ENCODE data around the gene BMAL1. TPM values are rescaled to one million over a fixed set of nuclear protein-coding genes. Genes with fewer than 3 reads are reported as not detected.
A peak's percentile ranks its signal among the peaks of the same experiment; 100 is the strongest.

BMAL1 gene
- total RNA-seq (10.1 and 11.2 TPM in 2 replicates), polyA plus RNA-seq (4.6 and 5.8 TPM in 2 replicates), polyA minus RNA-seq (12.2 and 17.0 TPM in 2 replicates), Bru-seq, nascent RNA (percentile 53 among the genes with signal in this experiment), BruChase-seq, experiment 1, labeled RNA remaining after a 6-hour chase (percentile 46 among the genes with signal in this experiment), BruChase-seq, experiment 2, labeled RNA remaining after a 2-hour chase (percentile 48 among the genes with signal in this experiment)
- polyA plus RNA-seq (2011; cell fraction: cytosol; rRNA removed) = 5.2 and 5.3 TPM in 2 replicates
- polyA plus RNA-seq (2011; cell fraction: nucleus; rRNA removed) = 17.7 and 19.8 TPM in 2 replicates
- 5.4 and 7.0 TPM in 2 replicates for polyA plus RNA-seq (2012)
- polyA minus RNA-seq (2011; cell fraction: cytosol; rRNA and poly(A)+ RNA removed) = 10.5 TPM
- polyA minus RNA-seq (2011; cell fraction: nucleus; rRNA and poly(A)+ RNA removed) = 21.0 and 24.2 TPM in 2 replicates
- long read RNA-seq, partial matches to known transcripts = 0 of 14 reads
- long read RNA-seq, other reads (novel, unspliced or antisense) = 11 of 14 reads

DNA sequence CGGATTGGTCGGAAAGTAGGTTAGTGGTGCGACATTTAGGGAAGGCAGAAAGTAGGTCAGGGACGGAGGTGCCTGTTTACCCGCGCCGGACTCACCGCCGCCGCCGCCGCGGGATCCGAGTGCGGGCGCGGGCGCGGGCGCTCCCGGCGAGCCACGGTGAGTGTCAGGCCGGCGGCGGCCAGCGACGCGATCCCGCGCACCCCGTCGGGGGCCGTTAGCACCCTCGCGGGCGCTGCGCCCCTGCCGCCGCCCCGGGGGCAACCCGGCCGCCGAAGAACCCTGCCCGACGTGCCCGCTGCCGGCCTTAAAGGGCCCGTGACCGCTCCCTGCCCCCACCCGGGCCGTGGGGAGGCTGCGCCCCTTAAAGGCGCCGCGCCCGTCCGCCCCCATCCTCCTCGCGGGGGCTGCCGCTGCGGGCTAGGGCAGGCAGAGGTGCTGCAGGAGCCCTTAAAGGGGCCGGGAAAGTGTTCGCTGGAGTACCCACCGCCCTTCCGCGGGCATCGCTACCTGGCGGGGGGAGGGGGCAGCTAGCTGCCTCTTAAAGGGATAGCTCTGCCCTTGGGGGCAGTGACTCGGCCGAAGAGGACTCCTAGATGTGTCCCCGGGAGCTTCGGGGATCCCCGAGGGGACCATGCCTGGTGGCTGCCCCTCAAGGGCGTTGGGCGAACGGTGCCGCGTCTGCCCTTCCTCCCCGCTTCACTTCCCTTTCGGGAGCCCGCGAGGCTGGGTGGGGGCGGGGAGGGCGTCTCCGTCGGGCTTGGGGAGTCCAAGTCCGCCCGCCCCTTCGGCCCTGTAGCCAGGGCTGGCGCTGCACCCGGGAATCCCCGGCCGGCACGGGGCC lies at the start of gene BMAL1:
BMAL1 (plus strand) TSS at position 23 of the 841 bp plus-strand sequence. CDS start 76,519 bp downstream, outside the sequence.
- TF ChIP-seq EZH2 (IDR thresholded peaks at IDR 0.05; ENCODE audit: borderline replicate concordance, low read depth, low read length, severe bottlenecking) (no peak), POLR2AphosphoS5 (IDR thresholded peaks at IDR 0.05; ENCODE audit: insufficient read depth, low read depth, low read length) (peak; percentile 30)
- Histone ChIP-seq H4K20me1 (replicated peaks; ENCODE audit: control insufficient read depth, extremely low read depth, insufficient read depth, low read length) (peaks cover 3% of the 10 kb centered on the region), H3K27ac (ENCODE audit: insufficient read depth, low read depth, low read length) (no peak within 1 kb of the TSS), H3K79me2 (ENCODE audit: control insufficient read depth, insufficient read depth, low read length) (no peaks in the 10 kb centered on the region), H3K4me1 (ENCODE audit: control insufficient read depth, extremely low read depth, insufficient read depth, low read length) (peaks cover 13% of the 10 kb centered on the region), H3K9me3 (replicated peaks; ENCODE audit: control insufficient read depth, insufficient read depth, low read length) (no peaks in the 10 kb centered on the region), H3K9me1 (replicated peaks; ENCODE audit: control insufficient read depth, extremely low read depth, insufficient read depth, low read length) (no peaks in the 10 kb centered on the region), H2AFZ (ENCODE audit: low read depth, low read length) (peak within 1 kb of the TSS; percentile 99), H3K4me2 (ENCODE audit: insufficient read depth, low read length) (peak within 1 kb of the TSS; percentile 92), H3K9ac (replicated peaks; ENCODE audit: extremely low read depth, insufficient read depth, low read length) (peak within 1 kb of the TSS; percentile 60), H3K27me3 (ENCODE audit: control insufficient read depth in 2 of 2, insufficient read depth in 2 of 2, low read length in 2 of 2) (peaks cover 49 to 55% of the 10 kb centered on the region in 2 experiments), H3K4me3 (replicated peaks in 1 of 3; ENCODE audit: insufficient read depth in 1 of 3, low read depth in 1 of 3, low read length in 3 of 3) (peak within 1 kb of the TSS; percentile 60 to 88 (median 81)), H3K36me3 (ENCODE audit: control insufficient read depth in 2 of 2, extremely low read depth in 1 of 2, insufficient read depth in 2 of 2, low read length in 2 of 2) (no peaks in the 10 kb centered on the region)
- DNase-seq (ENCODE audit: low read depth, low spot score) (no peak), FAIRE-seq (no peak)
- BruUV-seq (replicated peaks) = no TSS peak
- intact Hi-C loops (cut with micrococcal nuclease) = loop anchor here (1.0 to 5.0 kb wide), 4 partner anchors 17 to 184 kb away; partner anchors contain the start of gene BTBD10
- ChIA-PET POLR2A (no interaction called here), CTCF (interaction anchor here (1.3 to 2.3 kb wide), 5 partner anchors 21 to 76 kb away, joined by 4 to 9 read pairs (median 7); no protein-coding TSS in a partner anchor)
- dilution Hi-C loops (cut with MboI; ENCODE audit: extremely low pct_ligation_motif_present, low sequenced_read_pairs) = no loop called here

DNA sequence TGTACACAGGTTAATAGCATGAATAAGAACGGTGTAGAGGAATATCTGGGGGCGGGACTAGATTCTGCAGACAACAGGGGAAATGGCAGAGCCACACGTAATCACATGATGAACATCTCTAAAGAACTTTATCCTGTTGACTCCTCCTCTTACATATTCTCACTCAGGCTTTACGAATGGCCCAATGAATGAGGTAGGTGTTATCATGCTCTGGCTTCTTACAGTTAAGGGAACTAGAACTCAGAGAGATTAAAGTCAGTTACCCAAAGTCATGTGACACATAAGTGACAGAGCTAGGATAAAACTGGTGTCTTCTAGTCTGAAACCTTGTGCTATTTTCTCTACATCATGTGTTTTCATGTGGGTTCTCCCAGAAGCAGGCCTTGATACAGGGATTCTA lies 49.0 kb upstream of the BMAL1 start:
- Histone ChIP-seq H3K4me3 (replicated peaks in 1 of 3; ENCODE audit: insufficient read depth in 1 of 3, low read depth in 1 of 3, low read length in 3 of 3) (no peak overlapping the region), H3K27ac (ENCODE audit: insufficient read depth, low read depth, low read length) (no peak overlapping the region), H3K4me1 (ENCODE audit: control insufficient read depth, extremely low read depth, insufficient read depth, low read length) (no peaks in the 10 kb centered on the region), H3K4me2 (ENCODE audit: insufficient read depth, low read length) (no peak overlapping the region), H3K9ac (replicated peaks; ENCODE audit: extremely low read depth, insufficient read depth, low read length) (no peak overlapping the region), H3K27me3 (ENCODE audit: control insufficient read depth in 2 of 2, insufficient read depth in 2 of 2, low read length in 2 of 2) (peaks cover 20 to 27% of the 10 kb centered on the region in 2 experiments), H2AFZ (ENCODE audit: low read depth, low read length) (no peak overlapping the region), H3K9me1 (replicated peaks; ENCODE audit: control insufficient read depth, extremely low read depth, insufficient read depth, low read length) (no peaks in the 10 kb centered on the region), H3K36me3 (ENCODE audit: control insufficient read depth in 2 of 2, extremely low read depth in 1 of 2, insufficient read depth in 2 of 2, low read length in 2 of 2) (no peaks in the 10 kb centered on the region), H4K20me1 (replicated peaks; ENCODE audit: control insufficient read depth, extremely low read depth, insufficient read depth, low read length) (no peaks in the 10 kb centered on the region), H3K79me2 (ENCODE audit: control insufficient read depth, insufficient read depth, low read length) (no peaks in the 10 kb centered on the region), H3K9me3 (replicated peaks; ENCODE audit: control insufficient read depth, insufficient read depth, low read length) (no peaks in the 10 kb centered on the region)
- ChIA-PET CTCF (interaction anchor here (0.9 to 4.3 kb wide), 3 partner anchors 10 to 23 kb away, joined by 3 to 16 read pairs (median 9); no protein-coding TSS in a partner anchor), POLR2A (no interaction called here)
- FAIRE-seq (no peak), DNase-seq (ENCODE audit: low read depth, low spot score) (no peak)
- no TSS peak for BruUV-seq (replicated peaks)
- intact Hi-C loops (cut with micrococcal nuclease) = no loop called here
- dilution Hi-C loops (cut with MboI; ENCODE audit: extremely low pct_ligation_motif_present, low sequenced_read_pairs) = no loop called here
- no peak for TF ChIP-seq FOS (IDR thresholded peaks at IDR 0.05; ENCODE audit: borderline replicate concordance, insufficient read depth, low read length)
- no peak for TF ChIP-seq EZH2 (IDR thresholded peaks at IDR 0.05; ENCODE audit: borderline replicate concordance, low read depth, low read length, severe bottlenecking)
- no peak for TF ChIP-seq JUN (IDR thresholded peaks at IDR 0.05; ENCODE audit: borderline replicate concordance, insufficient read depth, insufficient read length, low read depth)
- no peak for TF ChIP-seq POLR2AphosphoS5 (IDR thresholded peaks at IDR 0.05; ENCODE audit: insufficient read depth, low read depth, low read length)
- TF ChIP-seq GATA2 (IDR thresholded peaks at IDR 0.05; ENCODE audit: insufficient read depth, insufficient read length, low read depth, low read length) = no peak
- TF ChIP-seq, protein P1, sequence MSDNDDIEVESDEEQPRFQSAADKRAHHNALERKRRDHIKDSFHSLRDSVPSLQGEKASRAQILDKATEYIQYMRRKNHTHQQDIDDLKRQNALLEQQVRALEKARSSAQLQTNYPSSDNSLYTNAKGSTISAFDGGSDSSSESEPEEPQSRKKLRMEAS (IDR thresholded peaks at IDR 0.05; ENCODE audit: insufficient read depth, insufficient read length) = no peak
- TF ChIP-seq, protein P2, sequence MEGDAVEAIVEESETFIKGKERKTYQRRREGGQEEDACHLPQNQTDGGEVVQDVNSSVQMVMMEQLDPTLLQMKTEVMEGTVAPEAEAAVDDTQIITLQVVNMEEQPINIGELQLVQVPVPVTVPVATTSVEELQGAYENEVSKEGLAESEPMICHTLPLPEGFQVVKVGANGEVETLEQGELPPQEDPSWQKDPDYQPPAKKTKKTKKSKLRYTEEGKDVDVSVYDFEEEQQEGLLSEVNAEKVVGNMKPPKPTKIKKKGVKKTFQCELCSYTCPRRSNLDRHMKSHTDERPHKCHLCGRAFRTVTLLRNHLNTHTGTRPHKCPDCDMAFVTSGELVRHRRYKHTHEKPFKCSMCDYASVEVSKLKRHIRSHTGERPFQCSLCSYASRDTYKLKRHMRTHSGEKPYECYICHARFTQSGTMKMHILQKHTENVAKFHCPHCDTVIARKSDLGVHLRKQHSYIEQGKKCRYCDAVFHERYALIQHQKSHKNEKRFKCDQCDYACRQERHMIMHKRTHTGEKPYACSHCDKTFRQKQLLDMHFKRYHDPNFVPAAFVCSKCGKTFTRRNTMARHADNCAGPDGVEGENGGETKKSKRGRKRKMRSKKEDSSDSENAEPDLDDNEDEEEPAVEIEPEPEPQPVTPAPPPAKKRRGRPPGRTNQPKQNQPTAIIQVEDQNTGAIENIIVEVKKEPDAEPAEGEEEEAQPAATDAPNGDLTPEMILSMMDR (IDR thresholded peaks at IDR 0.05; ENCODE audit: extremely low read depth in 1 of 2, insufficient read depth in 1 of 2, low read depth in 1 of 2, low read length in 2 of 2) = no peak
- TF ChIP-seq POLR2A (IDR thresholded peaks at IDR 0.05; ENCODE audit: low read depth, low read length) = no peak
- no peak for TF ChIP-seq MYC (IDR thresholded peaks at IDR 0.05; ENCODE audit: low read depth, low read length)
